ENCODE data around the gene SULF2. TPM values are rescaled to one million over a fixed set of nuclear protein-coding genes. Genes with fewer than 3 reads are reported as not detected.
A peak's percentile ranks its signal among the peaks of the same experiment; 100 is the strongest.

Gene SULF2
- total RNA-seq, 1 experiment from 2014 or later, result 82.2 TPM

DNA sequence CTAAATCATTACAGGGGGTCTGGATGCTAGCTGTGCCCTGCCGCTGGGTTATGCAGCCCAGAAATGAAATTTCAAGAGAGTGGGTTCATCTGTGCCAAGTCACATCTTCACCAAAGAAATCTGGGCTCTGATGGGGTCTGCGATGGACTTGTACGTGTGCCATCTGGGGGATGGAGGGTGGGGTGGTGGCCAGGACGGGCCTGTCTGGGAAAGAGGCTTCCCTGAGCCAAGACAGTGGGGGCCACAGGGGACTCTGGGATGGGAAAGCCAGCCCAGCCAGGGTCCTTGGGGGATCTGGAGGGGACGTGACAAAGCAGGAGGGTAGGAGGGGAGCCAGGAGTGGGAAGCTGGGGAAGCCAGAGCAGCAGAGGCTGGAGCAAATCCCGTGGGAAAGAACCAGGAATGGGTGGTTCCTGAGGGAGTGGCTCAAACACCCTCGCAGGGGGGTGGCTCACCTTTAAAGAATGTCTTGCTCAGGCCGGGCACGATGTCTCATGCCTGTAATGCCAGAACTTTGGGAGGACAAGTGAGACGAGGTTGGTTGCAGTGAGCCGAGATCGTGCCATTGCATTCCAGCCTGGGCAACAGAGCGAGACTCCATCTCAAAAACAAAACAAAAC lies 36.3 kb upstream of the SULF2 start:
- H3K4me1 Mint-ChIP-seq (ENCODE audit: insufficient read depth, unreplicated experiment), result peaks cover 51% of the 10 kb centered on the region
- no peaks in the 10 kb centered on the region for H3K9me3 Mint-ChIP-seq (ENCODE audit: unreplicated experiment)
- no TSS peak for BruUV-seq (replicated peaks)
- peak; percentile 92 for DNase-seq (ENCODE audit: unreplicated experiment)
- H3K36me3 Mint-ChIP-seq (ENCODE audit: insufficient read depth, unreplicated experiment), result no peaks in the 10 kb centered on the region
- no peaks in the 10 kb centered on the region for H3K27me3 Mint-ChIP-seq (ENCODE audit: insufficient read depth, unreplicated experiment)
- ChIA-PET CTCF (interaction anchor here (0.6 kb wide), 1 partner anchor 38 kb away, joined by 3 read pairs; no protein-coding TSS in a partner anchor), POLR2A (interaction anchor here (0.9 to 1.7 kb wide), 8 partner anchors 12 to 106 kb away, joined by 3 to 7 read pairs (median 4); no protein-coding TSS in a partner anchor)
- TF ChIP-seq, protein P1, sequence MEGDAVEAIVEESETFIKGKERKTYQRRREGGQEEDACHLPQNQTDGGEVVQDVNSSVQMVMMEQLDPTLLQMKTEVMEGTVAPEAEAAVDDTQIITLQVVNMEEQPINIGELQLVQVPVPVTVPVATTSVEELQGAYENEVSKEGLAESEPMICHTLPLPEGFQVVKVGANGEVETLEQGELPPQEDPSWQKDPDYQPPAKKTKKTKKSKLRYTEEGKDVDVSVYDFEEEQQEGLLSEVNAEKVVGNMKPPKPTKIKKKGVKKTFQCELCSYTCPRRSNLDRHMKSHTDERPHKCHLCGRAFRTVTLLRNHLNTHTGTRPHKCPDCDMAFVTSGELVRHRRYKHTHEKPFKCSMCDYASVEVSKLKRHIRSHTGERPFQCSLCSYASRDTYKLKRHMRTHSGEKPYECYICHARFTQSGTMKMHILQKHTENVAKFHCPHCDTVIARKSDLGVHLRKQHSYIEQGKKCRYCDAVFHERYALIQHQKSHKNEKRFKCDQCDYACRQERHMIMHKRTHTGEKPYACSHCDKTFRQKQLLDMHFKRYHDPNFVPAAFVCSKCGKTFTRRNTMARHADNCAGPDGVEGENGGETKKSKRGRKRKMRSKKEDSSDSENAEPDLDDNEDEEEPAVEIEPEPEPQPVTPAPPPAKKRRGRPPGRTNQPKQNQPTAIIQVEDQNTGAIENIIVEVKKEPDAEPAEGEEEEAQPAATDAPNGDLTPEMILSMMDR (IDR thresholded peaks at IDR 0.05; ENCODE audit: unreplicated experiment), result no peak
- no peak overlapping the region for H3K4me3 Mint-ChIP-seq (ENCODE audit: unreplicated experiment)
- peak overlapping the region; percentile 85 for H3K27ac Mint-ChIP-seq (ENCODE audit: low read depth, unreplicated experiment)
- intact Hi-C loops (cut with micrococcal nuclease), result no loop called here

DNA sequence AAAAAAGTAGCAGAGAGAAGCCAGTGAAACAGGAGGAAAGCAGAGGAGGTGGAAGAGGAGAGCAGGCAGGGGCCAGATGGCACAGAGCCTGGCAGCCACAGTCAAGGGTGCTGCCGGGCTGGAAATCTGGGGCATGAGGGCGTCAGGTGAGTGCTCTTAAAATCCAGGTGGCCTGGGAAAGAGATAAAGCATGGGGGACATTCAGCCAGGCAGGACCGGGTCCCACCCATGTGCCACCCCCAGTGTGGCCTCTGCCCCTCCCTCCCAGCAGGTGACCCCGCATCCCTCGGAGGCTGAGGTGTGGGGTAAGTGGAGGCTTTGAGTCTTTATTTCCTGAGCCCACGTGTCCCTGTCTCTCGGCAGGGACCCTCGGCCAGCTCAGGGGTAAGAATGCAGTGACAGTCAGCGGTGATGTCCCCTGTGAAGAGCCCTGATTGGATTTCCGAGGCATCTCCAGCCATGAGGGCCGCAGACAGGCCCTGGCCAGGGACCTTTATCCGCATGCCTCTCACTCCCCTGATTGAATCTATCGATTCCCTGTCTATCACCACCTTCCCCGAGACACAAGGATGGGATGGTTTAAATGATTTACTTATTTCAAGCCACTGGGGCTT lies 33.8 kb upstream of the SULF2 start:
- H3K9me3 Mint-ChIP-seq (ENCODE audit: unreplicated experiment), result peaks cover 4% of the 10 kb centered on the region
- BruUV-seq (replicated peaks), result no TSS peak
- no peak overlapping the region for H3K4me3 Mint-ChIP-seq (ENCODE audit: unreplicated experiment)
- TF ChIP-seq, protein P1 (IDR thresholded peaks at IDR 0.05; ENCODE audit: unreplicated experiment), result no peak
- peaks cover 3% of the 10 kb centered on the region for H3K36me3 Mint-ChIP-seq (ENCODE audit: insufficient read depth, unreplicated experiment)
- ChIA-PET POLR2A (interaction anchor here (0.6 to 3.0 kb wide), 6 partner anchors 10 to 374 kb away, joined by 3 to 16 read pairs (median 7); no protein-coding TSS in a partner anchor), CTCF (interaction anchor here (0.9 to 1.4 kb wide), 2 partner anchors 32 to 218 kb away, joined by 4 to 7 read pairs; no protein-coding TSS in a partner anchor)
- no peak overlapping the region for H3K27ac Mint-ChIP-seq (ENCODE audit: low read depth, unreplicated experiment)
- H3K4me1 Mint-ChIP-seq (ENCODE audit: insufficient read depth, unreplicated experiment), result peaks cover 57% of the 10 kb centered on the region
- H3K27me3 Mint-ChIP-seq (ENCODE audit: insufficient read depth, unreplicated experiment), result no peaks in the 10 kb centered on the region
- intact Hi-C loops (cut with micrococcal nuclease), result no loop called here
- no peak for DNase-seq (ENCODE audit: unreplicated experiment)

DNA sequence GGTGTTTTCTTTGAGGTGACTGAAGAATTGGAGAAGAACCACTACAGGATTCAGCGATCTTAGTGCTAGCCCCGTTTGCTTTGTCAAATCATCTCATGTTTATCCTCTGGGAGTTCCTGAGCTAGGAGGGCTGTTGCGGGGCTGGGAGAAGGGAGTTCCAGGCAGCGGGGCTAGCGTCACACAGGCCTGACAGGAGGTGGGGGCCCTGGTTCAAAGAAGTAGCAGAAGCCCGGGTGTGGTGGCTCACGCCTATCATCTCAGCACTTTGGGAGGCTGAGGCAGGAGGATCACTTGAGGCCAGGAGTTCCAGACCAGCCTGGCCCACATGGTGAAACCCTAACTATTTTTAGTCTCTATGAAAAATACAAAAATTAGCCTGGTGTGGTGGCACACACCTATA lies 33.2 kb upstream of the SULF2 start:
- no TSS peak for BruUV-seq (replicated peaks)
- Mint-ChIP-seq H3K27ac (ENCODE audit: low read depth, unreplicated experiment) (peak overlapping the region; percentile 79), H3K4me3 (ENCODE audit: unreplicated experiment) (no peak overlapping the region), H3K9me3 (ENCODE audit: unreplicated experiment) (peaks cover 10% of the 10 kb centered on the region), H3K36me3 (ENCODE audit: insufficient read depth, unreplicated experiment) (peaks cover 4% of the 10 kb centered on the region), H3K4me1 (ENCODE audit: insufficient read depth, unreplicated experiment) (peaks cover 52% of the 10 kb centered on the region), H3K27me3 (ENCODE audit: insufficient read depth, unreplicated experiment) (no peaks in the 10 kb centered on the region)
- ChIA-PET POLR2A (interaction anchor here (0.6 to 3.0 kb wide), 7 partner anchors 10 to 231 kb away, joined by 3 to 17 read pairs (median 9); no protein-coding TSS in a partner anchor), CTCF (interaction anchor here (0.6 to 1.4 kb wide), 4 partner anchors 9 to 236 kb away, joined by 3 to 7 read pairs (median 4); no protein-coding TSS in a partner anchor)
- intact Hi-C loops (cut with micrococcal nuclease), result no loop called here
- TF ChIP-seq, protein P1 (IDR thresholded peaks at IDR 0.05; ENCODE audit: unreplicated experiment), result no peak
- no peak for DNase-seq (ENCODE audit: unreplicated experiment)

DNA sequence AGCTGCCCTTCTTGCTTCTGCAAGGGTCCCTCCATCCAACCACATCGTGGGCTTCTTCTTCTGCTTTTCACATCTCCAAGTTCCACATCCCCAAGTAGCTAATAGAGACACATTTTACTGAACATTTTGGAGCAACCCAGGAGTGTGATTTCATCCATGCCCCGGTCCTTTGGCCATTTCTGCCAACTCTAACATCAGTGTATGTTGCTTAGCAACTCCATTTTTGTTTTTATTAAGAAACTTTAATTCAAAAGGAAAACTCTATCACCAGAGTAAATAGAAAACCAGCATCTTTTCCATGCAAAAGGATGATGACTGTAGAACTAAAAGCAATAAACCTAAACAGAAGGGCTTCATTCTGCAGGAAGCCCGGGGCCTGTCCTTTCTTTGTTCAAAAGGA lies 32.7 kb upstream of the SULF2 start:
- no TSS peak for BruUV-seq (replicated peaks)
- H3K4me3 Mint-ChIP-seq (ENCODE audit: unreplicated experiment), result no peak overlapping the region
- ChIA-PET CTCF (interaction anchor here (0.6 to 1.4 kb wide), 6 partner anchors 8 to 236 kb away, joined by 3 to 7 read pairs (median 3); no protein-coding TSS in a partner anchor), POLR2A (interaction anchor here (0.6 to 3.0 kb wide), 11 partner anchors 10 to 886 kb away, joined by 3 to 17 read pairs (median 4); no protein-coding TSS in a partner anchor)
- H3K27ac Mint-ChIP-seq (ENCODE audit: low read depth, unreplicated experiment), result peak overlapping the region; percentile 79
- peaks cover 50% of the 10 kb centered on the region for H3K4me1 Mint-ChIP-seq (ENCODE audit: insufficient read depth, unreplicated experiment)
- TF ChIP-seq, protein P1 (IDR thresholded peaks at IDR 0.05; ENCODE audit: unreplicated experiment), result no peak
- H3K9me3 Mint-ChIP-seq (ENCODE audit: unreplicated experiment), result peaks cover 10% of the 10 kb centered on the region
- no peak for DNase-seq (ENCODE audit: unreplicated experiment)
- H3K36me3 Mint-ChIP-seq (ENCODE audit: insufficient read depth, unreplicated experiment), result peaks cover 4% of the 10 kb centered on the region
- intact Hi-C loops (cut with micrococcal nuclease), result no loop called here
- no peaks in the 10 kb centered on the region for H3K27me3 Mint-ChIP-seq (ENCODE audit: insufficient read depth, unreplicated experiment)
